A673 (cell line): Measurements from ENCODE around the gene B4GALNT4. TPM values are rescaled to one million over a fixed set of nuclear protein-coding genes. Genes with fewer than 3 reads are reported as not detected.

Experiments used
- BruUV-seq: library from RNA; stranded (reverse); fragments of 400-500 nt; replicated peaks from 2 replicates; lab custom pipeline; 2021; lab: Mats Ljungman, UMichigan
- CTCF ChIA-PET: fragments of 300-600 bp; sonication (Branson Sonifier 250); formaldehyde crosslinking; loops from one replicate; lab custom pipeline; 2022; ENCODE audit warnings: antibody characterized with exemption; lab: Charles Lee
- POLR2A ChIA-PET: fragments of 300-600 bp; sonication (Branson Sonifier 250); formaldehyde crosslinking; loops from one replicate; lab custom pipeline; 2022; ENCODE audit warnings: antibody characterized with exemption; ENCODE audit not compliant: low non-redundant PET; lab: Charles Lee
- DNase-seq: peaks from one replicate; pipeline ENCODE4 v3.0.0-alpha.2; 2015; ENCODE audit warnings: low spot score
- H3K27ac ChIP-seq: fragments of 200-600 bp; sonication (generic); 2 replicates; pipeline ENCODE4 v1.5.1; 2016; ENCODE audit warnings: mixed run types, low read depth, mild to moderate bottlenecking, mixed read lengths, antibody characterized with exemption, low read length; ENCODE audit not compliant: poor library complexity, severe bottlenecking
- H3K27me3 ChIP-seq: fragments of 200-600 bp; sonication (generic); replicated peaks from 2 replicates; pipeline ENCODE4 v1.6.1; 2017; ENCODE audit warnings: mixed run types, low read depth, mild to moderate bottlenecking, mixed read lengths, antibody characterized with exemption, low read length; ENCODE audit not compliant: insufficient read depth, poor library complexity
- H3K36me3 ChIP-seq: fragments of 200-600 bp; sonication (generic); 2 replicates; pipeline ENCODE4 v1.6.1; 2016; ENCODE audit warnings: mixed run types, mild to moderate bottlenecking, mixed read lengths, antibody characterized with exemption, low read length; ENCODE audit not compliant: insufficient read depth, poor library complexity, severe bottlenecking
- H3K4me1 ChIP-seq: fragments of 200-600 bp; sonication (generic); 2 replicates; pipeline ENCODE4 v1.6.1; 2017; ENCODE audit warnings: mixed run types, mild to moderate bottlenecking, mixed read lengths, antibody characterized with exemption, low read length; ENCODE audit not compliant: insufficient read depth, poor library complexity, severe bottlenecking
- H3K4me3 ChIP-seq: fragments of 200-600 bp; sonication (generic); 2 replicates; pipeline ENCODE4 v1.5.1; 2016; ENCODE audit warnings: low read depth, mixed run types, mild to moderate bottlenecking, mixed read lengths, low read length; ENCODE audit not compliant: poor library complexity, severe bottlenecking
- H3K9me3 ChIP-seq: fragments of 200-600 bp; sonication (generic); 2 replicates; pipeline ENCODE4 v1.6.1; 2016; ENCODE audit warnings: mixed run types, low read depth, mild to moderate bottlenecking, mixed read lengths, antibody characterized with exemption, low read length; ENCODE audit not compliant: poor library complexity, severe bottlenecking
- EZH2 ChIP-seq: fragments of 200-600 bp; sonication (generic); IDR thresholded peaks from 2 replicates; pipeline ENCODE4 v1.6.1; 2017; ENCODE audit warnings: borderline replicate concordance, low read depth, mild to moderate bottlenecking, mixed read lengths, antibody characterized with exemption, low read length; ENCODE audit not compliant: poor library complexity, severe bottlenecking
- intact Hi-C: fragments of 100-400 bp; cut with micrococcal nuclease; formaldehyde crosslinking; loops from one replicate; pipeline ENCODE4 v1.10.0; 2022; ENCODE audit not compliant: unreplicated experiment
- total RNA-seq: library from RNA; stranded (reverse); gene quantifications from 2 replicates; pipeline ENCODE4 v1.2.3, GENCODE V29; 2021
- TF ChIP-seq, protein P1 (sequence below): fragments of 300-800, 200-600 bp; sonication (generic); conservative IDR thresholded peaks from 2 replicates; pipeline ENCODE4 v1.5.1; 2017; ENCODE audit warnings: low read depth, mild to moderate bottlenecking, antibody characterized with exemption, low read length, moderate library complexity, mixed read lengths

The B4GALNT4 gene
- total RNA-seq, 1 experiment from 2014 or later, result 19.0 TPM

DNA sequence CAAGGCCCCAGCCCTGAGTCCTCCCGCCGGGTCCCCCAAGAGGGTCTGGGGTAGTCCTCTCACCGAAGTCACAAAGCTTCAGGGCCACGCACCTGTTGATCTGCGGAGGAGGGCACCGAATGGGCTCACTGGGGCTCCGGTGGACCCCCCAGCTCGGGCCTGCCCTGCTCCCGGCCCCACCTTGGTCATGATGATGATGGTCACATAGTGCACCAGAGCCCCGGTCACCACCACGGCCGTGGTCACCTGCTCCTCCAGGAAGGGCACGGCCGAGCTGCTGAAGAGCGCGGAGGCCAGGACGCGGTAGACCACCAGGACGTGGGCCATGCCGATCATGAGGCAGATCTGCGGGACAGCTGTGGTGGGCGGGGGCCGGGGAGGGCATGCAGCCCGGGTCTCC lies 59.0 kb downstream of the B4GALNT4 start:
- Histone ChIP-seq H3K36me3 (no peaks in the 10 kb centered on the region), H3K9me3 (no peaks in the 10 kb centered on the region), H3K4me1 (no peaks in the 10 kb centered on the region), H3K27ac (no peak overlapping the region), H3K4me3 (no peak overlapping the region), H3K27me3 (peaks cover 13% of the 10 kb centered on the region)
- POLR2A ChIA-PET, result no interaction called here
- CTCF ChIA-PET, result no interaction called here
- BruUV-seq, result no TSS peak
- no peak for TF ChIP-seq EZH2
- TF ChIP-seq, protein P1, sequence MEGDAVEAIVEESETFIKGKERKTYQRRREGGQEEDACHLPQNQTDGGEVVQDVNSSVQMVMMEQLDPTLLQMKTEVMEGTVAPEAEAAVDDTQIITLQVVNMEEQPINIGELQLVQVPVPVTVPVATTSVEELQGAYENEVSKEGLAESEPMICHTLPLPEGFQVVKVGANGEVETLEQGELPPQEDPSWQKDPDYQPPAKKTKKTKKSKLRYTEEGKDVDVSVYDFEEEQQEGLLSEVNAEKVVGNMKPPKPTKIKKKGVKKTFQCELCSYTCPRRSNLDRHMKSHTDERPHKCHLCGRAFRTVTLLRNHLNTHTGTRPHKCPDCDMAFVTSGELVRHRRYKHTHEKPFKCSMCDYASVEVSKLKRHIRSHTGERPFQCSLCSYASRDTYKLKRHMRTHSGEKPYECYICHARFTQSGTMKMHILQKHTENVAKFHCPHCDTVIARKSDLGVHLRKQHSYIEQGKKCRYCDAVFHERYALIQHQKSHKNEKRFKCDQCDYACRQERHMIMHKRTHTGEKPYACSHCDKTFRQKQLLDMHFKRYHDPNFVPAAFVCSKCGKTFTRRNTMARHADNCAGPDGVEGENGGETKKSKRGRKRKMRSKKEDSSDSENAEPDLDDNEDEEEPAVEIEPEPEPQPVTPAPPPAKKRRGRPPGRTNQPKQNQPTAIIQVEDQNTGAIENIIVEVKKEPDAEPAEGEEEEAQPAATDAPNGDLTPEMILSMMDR, result no peak
- intact Hi-C loops, result no loop called here
- no peak for DNase-seq

DNA sequence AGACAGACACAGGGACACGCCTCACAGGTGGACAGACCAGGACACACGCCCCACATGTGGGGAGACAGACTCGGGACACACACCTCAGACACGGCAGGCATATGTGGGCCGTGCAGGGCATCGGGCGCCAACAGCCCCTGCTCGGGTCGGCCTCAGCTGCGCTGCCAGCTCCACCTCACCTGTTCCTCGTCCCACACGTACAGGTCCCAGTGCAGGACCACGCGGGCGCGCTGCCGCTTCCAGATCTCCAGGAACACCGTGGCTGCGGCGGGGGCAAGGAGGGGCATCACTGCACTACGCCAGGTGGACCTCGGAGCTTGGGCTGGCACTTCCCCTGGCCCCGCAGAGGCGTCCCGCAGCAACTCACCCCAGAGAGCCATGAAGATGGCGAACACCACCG lies 60.1 kb downstream of the B4GALNT4 start:
- CTCF ChIA-PET, result no interaction called here
- no TSS peak for BruUV-seq
- Histone ChIP-seq H3K4me3 (no peak overlapping the region), H3K4me1 (no peaks in the 10 kb centered on the region), H3K9me3 (no peaks in the 10 kb centered on the region), H3K27ac (no peak overlapping the region), H3K27me3 (peaks cover 9% of the 10 kb centered on the region), H3K36me3 (no peaks in the 10 kb centered on the region)
- intact Hi-C loops, result no loop called here
- TF ChIP-seq, protein P1, result no peak
- no peak for TF ChIP-seq EZH2
- POLR2A ChIA-PET, result no interaction called here
- DNase-seq, result no peak

DNA sequence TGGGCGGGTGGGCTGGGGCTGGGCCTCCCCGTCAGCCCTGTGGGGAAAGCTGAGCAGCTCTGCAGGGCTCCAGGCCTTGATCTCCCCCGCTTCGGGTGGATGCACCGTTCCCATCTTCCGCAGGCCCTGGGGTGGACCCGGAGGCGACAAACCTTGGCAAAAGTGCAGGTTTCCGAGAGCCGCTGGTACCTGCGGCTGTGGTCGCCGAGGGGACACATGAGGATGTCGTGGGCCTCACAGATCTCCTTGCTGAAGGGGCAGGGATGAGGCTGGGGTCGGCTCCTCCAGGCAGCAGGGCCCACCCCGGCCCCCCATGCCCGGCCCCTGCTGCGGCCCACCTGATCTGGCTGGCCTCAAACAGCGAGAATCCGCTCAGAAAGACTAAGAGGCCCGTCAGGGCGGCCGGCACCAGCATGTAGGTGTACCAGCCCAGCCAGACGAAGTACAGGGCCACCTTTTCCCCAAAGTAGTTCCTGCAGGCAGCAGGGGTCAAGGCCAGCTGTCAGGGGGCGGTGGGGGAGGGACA lies 60.7 kb downstream of the B4GALNT4 start:
- ChIA-PET CTCF (no interaction called here), POLR2A (no interaction called here)
- no TSS peak for BruUV-seq
- Histone ChIP-seq H3K36me3 (no peaks in the 10 kb centered on the region), H3K9me3 (no peaks in the 10 kb centered on the region), H3K27me3 (peaks cover 5% of the 10 kb centered on the region), H3K4me3 (no peak overlapping the region), H3K27ac (no peak overlapping the region), H3K4me1 (no peaks in the 10 kb centered on the region)
- no peak for DNase-seq
- TF ChIP-seq, protein P1, result no peak
- no peak for TF ChIP-seq EZH2
- intact Hi-C loops, result no loop called here

Other genes starting within 250 kb of the B4GALNT4 start
- not detected in 2 replicates for gene SCGB1C1, start 176.4 kb upstream of the B4GALNT4 start, total RNA-seq
- gene BET1L, start 162.1 kb upstream of the B4GALNT4 start, total RNA-seq, result 22.2 and 26.2 TPM in 2 replicates
- gene RIC8A, start 161.8 kb upstream of the B4GALNT4 start, total RNA-seq, result 78.2 and 88.2 TPM in 2 replicates
- 13.6 and 17.1 TPM in 2 replicates for gene SIRT3, start 133.2 kb upstream of the B4GALNT4 start, total RNA-seq
- gene PSMD13, start 132.5 kb upstream of the B4GALNT4 start, total RNA-seq, result 195 and 199 TPM in 2 replicates
- not detected in 2 replicates for gene NLRP6, start 91.1 kb upstream of the B4GALNT4 start, total RNA-seq
- gene PGGHG, start 80.4 kb upstream of the B4GALNT4 start, total RNA-seq, result 5.4 and 8.6 TPM in 2 replicates
- not detected in 2 replicates for gene IFITM5, start 70.0 kb upstream of the B4GALNT4 start, total RNA-seq
- gene IFITM2, start 61.7 kb upstream of the B4GALNT4 start, total RNA-seq, result 23.3 and 25.5 TPM in 2 replicates
- gene IFITM1, start 55.5 kb upstream of the B4GALNT4 start, total RNA-seq, result 24.4 and 34.1 TPM in 2 replicates
- gene IFITM3, start 48.6 kb upstream of the B4GALNT4 start, total RNA-seq, result 87.6 and 99.8 TPM in 2 replicates
- not detected in 2 replicates for gene PKP3, start 24.7 kb downstream of the B4GALNT4 start, total RNA-seq
- 16.6 and 17.6 TPM in 2 replicates for gene SIGIRR, start 45.5 kb downstream of the B4GALNT4 start, total RNA-seq
- gene ANO9, start 72.5 kb downstream of the B4GALNT4 start, total RNA-seq, result 0.26 TPM in 1 of 2 replicates, not detected in the other
- 33.5 and 37.6 TPM in 2 replicates for gene PTDSS2, start 80.8 kb downstream of the B4GALNT4 start, total RNA-seq
- 94.6 and 95.4 TPM in 2 replicates for gene RNH1, start 137.7 kb downstream of the B4GALNT4 start, total RNA-seq
- gene HRAS, start 166.1 kb downstream of the B4GALNT4 start, total RNA-seq, result 82.8 and 90.2 TPM in 2 replicates
- gene LRRC56, start 168.0 kb downstream of the B4GALNT4 start, total RNA-seq, result 2.1 and 2.5 TPM in 2 replicates
- gene LMNTD2, start 191.2 kb downstream of the B4GALNT4 start, total RNA-seq, result 1.1 and 1.7 TPM in 2 replicates
- 4.6 and 6.2 TPM in 2 replicates for gene RASSF7, start 191.5 kb downstream of the B4GALNT4 start, total RNA-seq
- 40.2 and 43.0 TPM in 2 replicates for gene PHRF1, start 207.0 kb downstream of the B4GALNT4 start, total RNA-seq
- gene IRF7, start 246.5 kb downstream of the B4GALNT4 start, total RNA-seq, result 8.7 and 8.8 TPM in 2 replicates